ENCODE results near the gene REST.

DNA sequence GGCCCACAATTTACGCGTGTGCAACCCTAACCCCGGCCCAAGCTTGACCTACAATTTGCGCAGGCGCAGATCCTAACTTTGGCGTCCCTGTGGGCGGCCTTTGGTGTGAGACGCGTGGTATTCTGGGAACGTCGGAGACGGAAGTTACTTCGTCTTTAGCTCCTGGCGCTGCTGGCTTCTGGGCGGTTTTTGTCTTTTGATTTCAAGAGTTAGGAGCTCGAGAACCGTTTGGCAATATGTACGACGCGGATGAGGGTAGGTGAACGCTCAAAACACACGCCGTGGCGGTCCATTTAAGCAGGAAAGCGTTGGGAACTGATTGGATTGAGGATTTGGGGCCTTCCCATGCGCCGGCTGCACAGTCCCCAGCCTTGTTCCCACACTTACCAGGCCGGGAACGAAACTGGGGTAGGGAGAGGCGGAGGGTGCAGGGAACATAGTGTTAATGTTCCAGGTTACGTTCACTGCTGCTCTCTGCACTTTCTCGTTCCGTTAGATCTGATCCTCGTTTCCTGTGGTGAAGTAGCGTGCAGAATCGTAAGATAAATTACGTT lies 71.1 kb downstream of the REST start, which contains the start of gene POLR2B:
- TF ChIP-seq TAF1 (IDR thresholded peaks at IDR 0.05; ENCODE audit: borderline replicate concordance, low read depth, low read length) (peak; percentile 70), POLR2AphosphoS5 (IDR thresholded peaks at IDR 0.05; ENCODE audit: low read depth, low read length) (peak; percentile 91)
